HUDEP-2 (cell line): Measurements from ENCODE around the gene TMEM190.

Experiments
- DNase-seq, 76 experiments: peaks; one replicate each; lab custom pipeline; 2025; ENCODE audit not compliant: unreplicated experiment in 76 of 76; lab: John Stamatoyannopoulos, UW

TMEM190 gene

DNA sequence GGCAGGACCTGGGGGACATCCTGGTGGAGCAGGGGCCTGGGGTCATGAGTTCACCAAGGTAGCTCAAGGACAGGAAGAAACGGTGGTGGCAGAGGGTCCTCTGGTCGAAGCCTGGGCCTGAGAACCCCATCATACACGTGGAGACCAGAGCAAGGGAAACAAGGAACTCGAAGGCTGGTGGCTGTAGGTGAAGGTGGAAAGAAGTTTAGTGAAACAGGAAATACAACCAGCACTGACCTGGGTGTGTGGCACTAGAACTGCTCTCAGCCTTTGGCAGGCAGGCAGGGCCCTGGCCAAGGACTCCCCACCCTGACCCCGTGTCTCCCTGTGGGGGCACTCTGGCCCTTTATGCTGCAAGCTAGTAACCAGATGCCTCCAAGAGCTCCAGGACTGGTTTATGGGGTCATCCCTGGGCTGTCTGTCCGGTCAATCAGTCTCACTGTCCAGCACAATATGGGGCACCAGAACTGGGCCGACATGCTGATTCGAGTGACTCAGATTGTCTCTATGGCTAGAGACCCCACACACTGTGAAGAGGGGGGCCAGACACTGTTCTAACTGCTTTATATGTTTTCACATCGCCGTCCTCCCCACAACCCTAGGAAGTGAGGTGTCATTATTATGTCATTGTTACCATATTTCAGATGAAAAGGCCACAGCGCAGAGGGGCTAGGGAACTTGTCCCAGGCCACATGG lies 25.9 kb upstream of the TMEM190 start:
- DNase-seq, result no peak

DNA sequence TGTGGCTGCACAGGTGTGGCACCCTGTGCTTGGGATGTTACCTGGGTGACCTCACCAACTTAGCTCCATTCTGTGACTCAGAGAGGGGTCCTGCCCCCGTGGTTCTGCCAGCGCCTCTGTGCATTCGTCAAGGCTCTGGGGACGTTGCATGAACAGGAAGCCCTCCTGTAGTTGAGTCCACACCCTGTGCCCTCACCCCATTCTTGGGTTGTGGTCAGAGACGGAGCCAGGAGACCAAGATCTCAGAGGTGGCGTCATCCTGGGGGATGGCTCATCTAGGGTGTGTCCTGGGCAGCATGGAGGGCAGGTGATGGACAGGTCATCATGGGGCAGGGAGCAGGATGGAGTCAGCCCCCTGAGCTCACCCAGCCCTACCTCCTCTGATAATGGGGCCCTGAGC lies 24.6 kb upstream of the TMEM190 start:
- no peak for DNase-seq

DNA sequence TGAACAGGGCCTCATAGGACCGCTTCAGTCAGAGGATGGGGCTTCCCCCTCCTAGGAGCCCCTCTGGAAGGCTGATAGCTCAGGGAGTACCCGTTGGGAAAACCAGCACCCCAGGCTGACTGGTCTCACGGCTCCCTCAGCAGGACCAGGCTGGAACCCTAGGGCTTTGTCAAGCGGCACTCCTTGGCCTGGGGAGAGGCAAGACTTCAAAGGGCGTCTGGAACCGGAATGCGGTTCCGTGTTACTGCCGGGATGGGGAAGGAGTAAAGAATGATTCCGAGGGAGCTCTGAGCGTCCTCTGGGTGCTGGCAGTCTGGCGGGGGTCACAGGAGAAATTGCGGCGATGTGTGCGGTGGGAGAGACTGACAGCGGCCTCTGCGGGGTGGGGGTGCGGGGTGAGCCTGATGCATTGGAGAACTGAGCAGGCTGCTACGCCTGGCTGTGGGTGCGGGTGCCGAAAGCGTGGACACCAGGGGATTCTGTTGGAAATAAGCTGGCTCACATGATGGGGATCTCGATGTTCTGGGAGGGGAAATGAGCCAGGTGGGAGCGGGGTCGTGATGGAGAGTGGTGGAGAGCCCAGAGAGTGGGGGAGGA lies 24.0 kb upstream of the TMEM190 start:
- DNase-seq, result no peak

DNA sequence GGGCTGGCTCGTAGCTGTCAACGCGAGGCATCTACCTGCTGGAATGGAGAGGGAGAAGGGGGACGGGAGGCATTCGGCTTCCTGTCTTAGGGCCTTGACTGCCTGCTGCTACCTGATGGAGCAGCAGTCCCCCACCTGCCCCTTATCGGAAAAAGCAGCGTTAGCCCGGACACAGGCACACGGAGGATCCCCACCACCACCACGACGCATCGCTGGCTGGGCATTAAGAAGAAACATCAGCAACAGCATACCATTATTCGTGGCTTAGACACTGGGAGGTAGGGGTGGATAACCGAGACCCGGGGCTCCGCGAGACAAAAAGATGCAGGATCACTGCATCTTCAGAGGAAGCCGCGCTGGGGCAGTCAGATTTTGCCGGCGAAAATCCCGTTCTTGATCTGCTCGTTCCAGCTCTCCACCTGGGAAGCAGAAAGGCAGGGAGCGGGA lies 23.2 kb upstream of the TMEM190 start:
- no peak for DNase-seq

DNA sequence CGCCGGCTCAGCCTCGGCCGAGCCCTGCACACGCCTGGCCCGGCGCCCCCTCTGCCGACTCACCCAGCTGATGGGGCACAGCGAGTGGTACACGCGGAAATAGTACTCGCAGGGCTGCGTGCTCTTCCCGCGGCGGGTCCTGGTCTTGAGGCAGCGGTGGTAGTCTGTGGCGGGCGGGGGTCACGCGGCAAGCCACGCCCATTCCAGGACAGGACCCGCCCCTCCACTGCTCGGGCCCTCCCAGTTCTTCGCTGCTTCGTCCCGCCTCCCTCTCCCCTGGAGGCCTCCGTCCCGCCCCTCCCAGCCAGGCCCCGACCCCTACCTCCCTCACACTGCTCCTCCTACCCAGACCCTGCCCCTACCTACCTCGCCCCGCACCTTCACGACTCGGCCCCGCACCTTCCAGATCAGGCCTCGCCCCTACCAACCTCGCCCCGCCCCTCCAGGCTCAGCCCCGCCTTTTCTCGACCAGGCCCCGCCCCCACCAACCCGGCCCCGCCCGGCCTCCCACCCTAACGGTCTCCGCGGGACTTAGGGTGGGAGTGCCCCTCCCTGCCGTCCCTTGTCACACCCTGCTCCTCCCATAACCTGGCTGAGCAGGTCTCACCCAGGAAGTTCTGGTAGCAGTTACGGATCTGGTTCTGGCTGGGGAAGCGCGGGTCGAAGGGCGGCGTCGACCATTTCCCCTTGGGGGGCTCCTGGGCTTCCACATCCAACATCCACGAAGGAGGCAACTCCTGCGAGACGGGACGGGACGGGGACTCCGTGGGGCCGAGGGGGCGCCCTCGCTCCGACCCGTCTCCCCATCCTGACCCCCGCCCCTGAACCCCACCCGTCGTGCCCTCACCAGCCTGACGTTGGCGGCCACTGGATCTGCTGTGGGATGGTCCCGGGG lies 22.6 kb upstream of the TMEM190 start:
- DNase-seq, result peak in 62 of 76 experiments; percentile 25 to 95 (median 70)

DNA sequence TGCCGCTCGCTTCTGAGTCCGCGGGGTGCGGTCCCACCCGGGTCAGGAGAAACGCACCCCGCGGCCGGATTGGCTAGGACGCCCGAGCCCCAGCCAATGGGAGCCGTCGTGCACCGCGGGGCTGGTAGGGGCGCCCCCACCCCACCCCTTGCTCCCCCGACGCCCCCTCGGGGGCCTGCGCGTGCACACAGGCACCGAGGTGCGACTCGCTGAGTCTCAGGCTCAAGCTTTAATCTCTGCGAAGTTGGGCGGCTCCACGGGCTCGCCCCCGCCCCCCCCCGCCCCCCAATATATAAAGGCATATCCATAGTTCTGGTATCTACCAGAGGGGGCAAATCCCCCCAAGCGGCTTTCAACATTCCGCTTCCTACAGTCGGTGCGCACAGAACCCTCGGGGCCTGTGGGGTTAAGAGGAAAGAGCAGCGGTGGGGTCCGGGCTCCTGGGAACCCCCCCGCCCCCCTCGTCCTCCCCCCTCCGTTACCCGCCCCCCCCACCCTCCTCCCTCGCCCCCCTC lies 21.9 kb upstream of the TMEM190 start, which contains the start of gene COX6B2:
Gene COX6B2, minus strand, starts transcription at position 22 of the 515 bp plus-strand sequence. CDS start 198 bp downstream, outside the sequence.
- peak in 2 of 76 experiments; percentile 19 to 28 for DNase-seq

DNA sequence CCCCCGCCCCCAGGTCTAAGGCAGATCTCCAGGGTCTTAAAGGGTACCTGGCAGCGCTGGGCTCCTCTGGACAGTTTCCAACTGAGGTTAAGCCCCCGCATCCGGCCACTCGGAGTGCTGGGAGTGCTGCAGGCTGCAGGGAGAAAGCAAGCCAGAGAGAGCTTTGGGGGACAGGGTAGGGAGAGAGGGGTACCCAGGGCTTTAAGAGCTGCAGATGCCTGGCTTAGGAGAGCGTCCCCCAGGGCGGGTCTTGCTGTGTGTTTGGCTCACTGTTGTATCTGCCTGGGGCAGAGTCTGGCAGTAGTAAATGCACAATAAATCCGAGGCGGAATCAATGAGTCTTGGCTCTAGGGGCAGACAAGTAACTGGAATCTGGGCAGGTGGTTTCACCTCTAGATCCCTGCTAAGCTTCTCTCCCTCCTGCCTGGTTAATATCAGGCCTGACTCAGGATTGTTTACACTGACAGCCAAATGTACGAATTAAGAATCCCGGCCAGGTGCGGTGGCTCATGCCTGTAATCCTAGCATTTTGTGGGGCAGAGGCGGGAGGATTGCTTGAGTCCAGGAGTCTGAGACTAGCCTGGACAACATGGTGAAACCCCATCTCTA lies 21.3 kb upstream of the TMEM190 start:
- DNase-seq, result peak in 1 of 76 experiments; percentile 18

DNA sequence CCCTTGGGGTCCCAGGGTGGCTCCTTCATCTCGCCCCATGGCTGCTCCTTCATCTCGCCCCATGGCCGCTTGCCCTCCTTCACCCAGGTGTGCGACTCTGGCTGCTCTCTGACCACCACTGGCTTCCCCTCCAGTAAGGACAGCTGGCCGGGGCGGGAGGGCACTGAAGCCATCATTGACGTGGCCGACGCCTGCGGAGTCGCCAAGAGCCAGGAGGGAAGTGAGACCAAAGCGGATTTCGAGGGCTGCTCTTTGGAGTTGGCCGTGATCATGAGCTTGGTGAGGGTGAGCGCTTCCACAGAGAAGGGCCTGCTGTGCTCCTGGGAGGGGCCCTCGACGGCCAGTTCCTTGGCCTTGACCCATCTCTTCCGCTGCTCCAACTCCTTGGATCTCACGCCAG lies 18.1 kb upstream of the TMEM190 start:
- no peak for DNase-seq

DNA sequence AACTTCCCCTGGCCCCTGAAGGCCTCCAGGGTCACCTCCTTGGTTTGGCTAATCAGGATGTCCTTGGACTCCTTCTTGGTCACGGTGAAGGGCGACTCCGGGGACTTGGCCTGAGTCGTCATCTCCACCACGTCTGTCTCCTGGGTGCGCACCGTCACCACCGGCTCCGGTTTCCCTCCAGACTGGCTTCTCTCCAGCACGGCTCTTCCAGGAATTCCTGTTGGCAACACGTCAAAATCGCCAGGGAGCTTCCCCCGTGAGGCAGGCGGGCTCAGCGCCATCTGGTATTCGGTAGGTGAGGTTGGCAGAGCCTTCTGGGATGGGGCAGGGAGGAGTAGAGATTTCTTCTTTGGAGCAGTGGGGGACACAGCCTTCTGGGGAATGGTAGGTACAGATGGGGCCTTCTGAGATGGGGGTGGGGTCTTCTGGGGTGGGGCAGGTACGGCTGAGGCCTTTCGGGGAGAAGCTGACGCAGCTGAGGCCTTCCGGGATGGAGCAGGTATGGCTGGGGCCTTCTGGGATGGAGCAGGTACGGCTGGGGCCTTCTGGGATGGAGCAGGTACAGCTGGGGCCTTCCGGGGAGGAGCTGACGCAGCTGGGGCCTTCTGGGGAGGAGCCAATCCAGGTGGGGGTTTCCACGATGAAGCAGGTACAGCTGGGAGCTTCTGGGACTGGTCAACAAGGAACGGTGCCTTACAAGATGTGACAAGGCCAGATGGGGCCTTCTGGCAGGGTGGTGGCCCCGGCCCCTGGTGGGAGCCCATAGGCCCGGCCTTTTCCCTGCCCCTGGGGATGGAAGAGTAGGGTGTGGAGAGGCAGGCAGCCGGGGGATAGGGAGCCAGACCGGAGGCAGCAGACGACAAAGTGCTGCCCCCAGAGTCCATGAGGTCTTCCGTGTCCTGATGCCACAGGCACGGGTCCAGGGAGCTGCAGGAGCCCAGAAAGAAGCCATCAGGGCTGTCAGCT lies 17.4 kb upstream of the TMEM190 start:
- no peak for DNase-seq

DNA sequence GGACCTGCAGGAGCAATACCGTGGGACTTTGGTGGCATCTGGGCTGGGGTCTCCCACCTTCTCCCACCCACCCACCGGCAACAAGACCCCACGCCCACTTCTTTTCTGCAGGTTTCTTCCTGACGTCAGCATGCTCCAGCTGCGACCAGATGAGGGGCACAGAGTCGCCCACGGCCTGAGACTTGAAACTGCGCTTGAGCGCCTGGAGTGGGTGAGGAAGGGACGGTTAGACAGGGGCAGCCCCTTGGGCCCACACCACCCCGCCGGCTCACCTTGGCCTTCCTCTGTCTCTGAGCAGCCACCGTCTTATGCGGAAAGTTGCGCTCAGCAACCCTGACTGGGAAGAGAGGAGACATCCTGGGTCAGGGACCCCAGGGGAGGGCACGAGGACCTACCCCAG lies 15.7 kb upstream of the TMEM190 start:
- DNase-seq, result no peak

DNA sequence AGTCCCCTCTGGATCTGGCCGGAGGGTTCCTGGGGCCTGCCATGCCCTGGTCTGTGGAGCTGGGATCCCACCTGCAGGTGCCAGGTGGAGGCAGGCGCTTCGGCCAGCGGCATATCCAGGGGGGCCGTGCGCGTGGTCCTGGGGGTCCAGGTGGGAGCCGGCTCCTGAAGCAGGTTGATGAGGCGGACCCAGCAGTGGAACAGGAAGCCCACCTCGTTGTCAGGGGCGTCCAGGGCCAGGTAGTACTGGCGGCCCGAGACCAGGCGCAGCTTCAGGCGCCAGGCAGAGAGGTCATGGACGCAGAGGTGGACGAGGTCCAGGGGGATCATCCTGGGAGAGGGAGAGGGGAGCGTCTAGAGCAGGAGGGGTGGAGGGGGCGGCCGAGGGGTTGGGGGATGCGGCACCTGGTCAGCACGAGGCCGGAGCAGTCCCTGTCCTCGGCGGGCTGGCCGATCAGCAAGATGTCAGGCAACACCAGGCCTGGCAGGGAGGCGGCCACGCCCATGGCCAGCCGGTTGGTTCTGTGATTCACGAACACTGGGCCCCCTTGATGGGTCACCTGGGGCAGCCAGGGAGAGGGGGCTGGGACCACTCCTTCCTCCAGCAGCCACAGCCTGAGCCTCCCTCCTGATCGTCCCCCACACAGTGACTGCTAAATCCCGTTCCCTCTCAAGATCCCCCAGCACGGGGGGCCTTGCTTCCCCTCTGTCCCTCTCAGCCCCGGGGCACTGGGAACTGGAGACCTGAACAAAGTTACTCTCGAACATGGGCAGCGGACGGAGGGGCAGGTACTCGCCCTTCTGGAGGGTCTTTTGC lies 14.2 kb upstream of the TMEM190 start:
- DNase-seq, result no peak

DNA sequence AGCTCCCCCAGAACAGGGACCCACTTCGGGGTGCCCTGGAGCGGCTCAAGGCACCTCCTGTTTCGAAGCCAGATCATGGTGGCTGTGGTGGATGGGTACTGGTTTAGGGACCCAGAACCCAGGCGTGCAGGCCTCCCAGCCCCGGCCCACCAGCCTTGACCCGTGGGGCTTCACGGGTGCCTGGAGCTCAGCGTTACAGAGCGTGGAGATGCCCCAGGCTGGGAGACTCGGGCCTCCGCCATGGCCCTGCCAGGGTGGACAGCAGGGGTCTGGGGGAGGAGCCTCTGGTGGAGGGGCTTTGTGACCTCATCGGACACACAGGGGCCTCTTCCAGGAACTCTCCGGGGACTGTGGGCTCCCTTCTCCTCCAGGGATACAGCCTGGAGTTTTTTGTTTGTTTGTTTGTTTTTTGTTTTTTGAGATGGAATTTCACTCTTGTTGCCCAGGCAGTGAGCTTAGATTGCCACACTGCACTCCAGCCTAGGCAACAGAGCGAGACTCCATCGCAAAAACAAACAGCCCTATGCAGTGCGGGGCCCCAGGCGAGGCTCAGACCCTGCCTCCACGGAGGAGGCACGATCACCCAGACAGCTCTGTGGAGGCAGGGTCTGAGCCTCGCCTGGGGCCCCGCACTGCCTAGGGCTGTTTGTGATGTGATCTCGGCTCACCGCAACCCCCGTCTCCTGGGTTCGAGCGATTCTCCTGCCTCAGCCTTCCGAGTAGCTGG lies 13.5 kb upstream of the TMEM190 start, which contains the start of gene GARIN5B:
Gene GARIN5B, minus strand, starts transcription at position 271 of the 727 bp plus-strand sequence. Its CDS starts 194 bp downstream, at position 77.
- DNase-seq, result no peak

DNA sequence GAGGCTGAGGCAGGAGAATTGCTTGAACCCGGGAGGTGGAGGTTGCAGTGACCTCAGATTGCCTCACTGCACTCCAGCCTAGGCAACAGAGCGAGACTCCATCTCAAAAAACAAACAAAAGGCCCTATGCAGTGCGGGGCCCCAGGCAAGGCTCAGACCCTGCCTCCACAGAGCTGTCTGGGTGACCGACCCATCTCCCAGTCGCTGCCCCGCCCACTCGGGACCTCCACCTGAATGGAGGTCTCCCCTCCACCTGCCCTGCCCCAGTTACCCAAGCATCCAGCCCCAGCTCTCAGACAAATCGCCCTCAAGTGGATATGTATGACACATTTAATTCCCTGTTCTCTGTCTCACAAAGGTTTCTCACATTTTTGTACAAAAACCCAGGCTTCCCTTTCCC lies 11.4 kb upstream of the TMEM190 start:
- DNase-seq, result no peak

DNA sequence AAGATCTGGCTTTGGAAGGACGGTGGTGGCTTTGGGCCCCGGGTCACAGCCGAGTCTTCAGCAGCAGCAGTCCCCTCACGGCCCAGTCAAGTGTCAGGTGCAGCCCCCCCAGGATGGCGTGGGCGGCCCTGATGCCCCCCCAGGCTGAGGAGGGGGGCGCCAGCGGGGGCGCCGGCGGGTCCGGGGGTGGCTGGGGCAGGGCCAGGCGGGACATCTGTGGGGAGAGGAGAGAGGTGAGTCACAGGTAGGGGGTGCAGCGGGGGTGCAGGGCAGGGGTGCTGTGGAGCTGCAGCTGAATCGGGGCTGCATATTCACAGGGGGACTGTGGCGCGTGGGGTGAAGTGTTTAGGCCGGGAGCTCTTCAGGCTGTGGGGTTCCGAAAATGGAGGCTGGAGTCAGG lies 10.7 kb upstream of the TMEM190 start:
- DNase-seq, result no peak

DNA sequence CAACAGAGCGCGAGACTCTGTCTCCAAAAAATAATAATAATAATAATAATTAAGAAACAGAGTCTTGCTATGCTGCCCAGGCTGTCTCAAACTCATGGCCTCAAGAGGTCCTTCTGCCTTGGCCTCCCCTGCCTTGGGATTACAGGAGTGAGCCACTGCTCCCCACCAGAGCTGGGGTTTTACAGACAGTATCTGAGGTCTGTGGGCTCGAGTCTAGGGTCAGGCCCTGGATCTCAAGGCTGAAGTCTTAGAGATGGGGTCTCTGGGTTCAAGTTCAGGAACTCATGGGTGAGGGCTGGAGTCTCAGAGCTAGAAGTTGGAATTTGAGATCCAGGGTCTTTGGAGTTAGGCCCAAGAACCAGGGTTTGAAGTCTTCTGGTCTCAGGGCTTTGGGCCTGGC lies 9.8 kb upstream of the TMEM190 start:
- no peak for DNase-seq

DNA sequence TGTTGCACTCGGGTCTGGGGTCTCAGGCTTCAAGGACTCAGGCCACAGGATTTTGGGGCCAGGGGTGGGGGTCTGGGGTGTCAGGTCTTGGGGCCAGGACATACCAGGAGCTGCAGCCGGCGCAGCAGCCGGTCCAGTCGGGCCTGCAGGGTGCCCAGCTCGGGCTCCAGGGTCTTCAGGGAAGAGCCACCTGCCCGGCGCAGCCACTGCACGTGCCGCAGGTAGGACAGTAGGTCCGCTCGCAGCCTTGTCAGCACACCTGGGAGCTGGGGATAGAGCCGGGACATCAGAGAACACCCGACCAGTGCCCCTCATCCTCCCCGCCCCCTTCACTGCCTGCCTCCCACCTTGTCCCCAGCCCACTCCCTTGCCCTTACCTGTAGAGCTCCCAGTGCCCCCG lies 8.5 kb upstream of the TMEM190 start:
- no peak for DNase-seq

DNA sequence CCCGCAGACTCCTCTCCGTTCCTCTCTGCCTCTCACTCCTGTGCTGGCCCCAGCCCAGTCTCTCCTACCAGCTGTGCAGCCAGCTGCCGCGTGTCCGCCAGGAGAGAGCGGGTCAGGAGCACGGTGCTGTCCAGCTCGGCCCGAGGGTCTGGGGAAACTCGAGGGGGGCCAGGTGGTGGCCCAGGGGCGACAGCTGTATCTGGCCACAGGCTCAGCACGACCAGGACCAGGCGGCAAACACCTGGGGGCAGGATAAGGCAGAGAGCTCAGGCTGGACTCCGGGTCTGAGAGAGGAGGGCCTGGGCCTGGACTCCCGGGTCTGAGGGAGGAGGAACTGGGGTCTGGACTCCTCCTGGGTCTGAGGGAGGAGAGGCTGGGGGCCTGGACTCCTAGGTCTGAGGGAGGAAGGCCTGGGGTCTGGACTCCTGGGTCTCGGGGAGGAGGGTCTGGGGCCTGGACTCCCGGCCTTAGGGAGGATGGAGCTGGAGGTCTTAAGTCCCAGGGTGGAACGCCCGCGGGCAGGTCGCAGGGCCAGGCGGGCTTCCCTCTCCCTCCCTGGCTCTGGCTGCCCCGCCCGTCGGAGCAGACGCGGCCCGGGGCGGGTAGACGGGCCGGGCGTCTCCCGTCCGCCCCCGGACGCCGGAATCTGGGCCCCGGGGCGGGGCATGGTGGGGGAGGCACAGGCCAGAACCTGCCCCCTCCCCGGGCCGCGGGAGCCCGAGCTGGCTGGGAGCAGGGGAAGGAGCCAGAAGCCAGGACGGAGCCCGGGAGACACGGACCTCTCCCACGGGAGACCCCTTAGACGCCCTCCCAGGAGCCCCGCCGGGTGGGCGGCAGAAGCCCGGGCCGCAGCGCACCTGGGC lies 7.7 kb upstream of the TMEM190 start:
- DNase-seq, result peak in 39 of 76 experiments; percentile 14 to 80 (median 39)
